Hepatocyte (in vitro differentiated cells): Measurements from ENCODE around the gene OTOP2. TPM values are rescaled to one million over a fixed set of nuclear protein-coding genes. Genes with fewer than 3 reads are reported as not detected.

Experiments
- DNase-seq: peaks from one replicate; pipeline ENCODE4 v3.0.0-alpha.2; 2016; ENCODE audit warnings: low spot score
- H2AFZ ChIP-seq: fragments of 200-600 bp; sonication (generic); 2 replicates; pipeline ENCODE4 v1.6.0; 2016; ENCODE audit warnings: antibody characterized with exemption, mild to moderate bottlenecking
- H3K27ac ChIP-seq: fragments of 200-600 bp; sonication (generic); 2 replicates; pipeline ENCODE4 v1.5.1; 2016; ENCODE audit warnings: mild to moderate bottlenecking
- H3K27me3 ChIP-seq: fragments of 200-600 bp; sonication (generic); 2 replicates; pipeline ENCODE4 v1.6.1; 2016
- H3K36me3 ChIP-seq: fragments of 200-600 bp; sonication (generic); replicated peaks from 2 replicates; pipeline ENCODE4 v1.5.1; 2016; ENCODE audit warnings: low read depth; ENCODE audit not compliant: insufficient read depth
- H3K4me1 ChIP-seq: fragments of 200-600 bp; sonication (generic); 2 replicates; pipeline ENCODE4 v1.5.1; 2016; ENCODE audit warnings: mild to moderate bottlenecking, moderate library complexity; ENCODE audit not compliant: insufficient read depth
- H3K4me2 ChIP-seq: fragments of 200-600 bp; sonication (generic); 2 replicates; pipeline ENCODE4 v1.6.0; 2016
- H3K4me3 ChIP-seq: fragments of 200-600 bp; sonication (generic); 2 replicates; pipeline ENCODE4 v1.5.1; 2016; ENCODE audit warnings: mild to moderate bottlenecking
- H3K79me2 ChIP-seq: fragments of 200-600 bp; sonication (generic); 2 replicates; pipeline ENCODE4 v1.6.0; 2017; ENCODE audit warnings: mild to moderate bottlenecking
- H3K9me2 ChIP-seq: fragments of 200-600 bp; sonication (generic); replicated peaks from 2 replicates; pipeline ENCODE4 v1.6.0; 2017; ENCODE audit warnings: mild to moderate bottlenecking; ENCODE audit not compliant: insufficient read depth
- H3K9me3 ChIP-seq: fragments of 200-600 bp; sonication (generic); 2 replicates; pipeline ENCODE4 v1.5.1; 2016; ENCODE audit warnings: low read depth, mild to moderate bottlenecking
- H4K20me1 ChIP-seq: fragments of 200-600 bp; sonication (generic); 2 replicates; pipeline ENCODE4 v1.6.0; 2016; ENCODE audit warnings: mild to moderate bottlenecking; ENCODE audit not compliant: insufficient read depth, poor library complexity, severe bottlenecking
- CTCF ChIP-seq: fragments of 200-600 bp; sonication (generic); IDR thresholded peaks from 2 replicates; pipeline ENCODE4 v1.5.1; 2016; ENCODE audit warnings: antibody characterized with exemption, mild to moderate bottlenecking; ENCODE audit not compliant: poor library complexity
- EZH2 ChIP-seq: fragments of 200-600 bp; sonication (generic); IDR thresholded peaks from 2 replicates; pipeline ENCODE4 v1.6.1; 2016; ENCODE audit warnings: antibody characterized with exemption, mild to moderate bottlenecking, borderline replicate concordance
- EZH2phosphoT487 ChIP-seq: fragments of 200-600 bp; sonication (generic); IDR thresholded peaks from one replicate; pipeline ENCODE4 v1.6.1; 2018; ENCODE audit warnings: antibody characterized with exemption, mild to moderate bottlenecking, low read depth, moderate library complexity; ENCODE audit not compliant: unreplicated experiment, severe bottlenecking
- WGBS: methylation state at CpG from one replicate; pipeline ENCODE4 v1.1.6; 2016; ENCODE audit warnings: low lambda C conversion rate; ENCODE audit errors: missing lambda C conversion rate; 5-methylcytosine and 5-hydroxymethylcytosine counted together
- polyA plus RNA-seq: library from polyadenylated mRNA; unstranded; fragments of >200 nt; fragmentation: Nextera tagmentation; extraction: Ambion mirVana; gene quantifications from 2 replicates; pipeline ENCODE4 v1.2.1, GENCODE V29; 2016
- total RNA-seq: library from RNA; depleted of rRNA; stranded (reverse); fragments of >200 nt; gene quantifications from 2 replicates; pipeline ENCODE4 v1.2.3, GENCODE V29; 2014

The OTOP2 gene
- total and polyA plus RNA-seq, 2 experiments from 2014 or later: 0.19 to 1.1 TPM

GRCh38 chr17:74975943-74976342 is 51.9 kb downstream of the OTOP2 start:
- H3K4me1 ChIP-seq: peaks cover 14% of the 10 kb centered on the region
- H3K27ac ChIP-seq: no peak overlapping the region
- H3K4me3 ChIP-seq: no peak overlapping the region
- H3K9me3 ChIP-seq: no peaks in the 10 kb centered on the region
- no peak overlapping the region for H3K4me2 ChIP-seq
- no peaks in the 10 kb centered on the region for H4K20me1 ChIP-seq
- DNase-seq: no peak
- H3K79me2 ChIP-seq: peaks cover 5% of the 10 kb centered on the region
- H2AFZ ChIP-seq: no peak overlapping the region
- H3K27me3 ChIP-seq: peaks cover 11% of the 10 kb centered on the region
- no peaks in the 10 kb centered on the region for H3K9me2 ChIP-seq
- TF ChIP-seq EZH2phosphoT487: no peak
- TF ChIP-seq EZH2: no peak
- H3K36me3 ChIP-seq: no peaks in the 10 kb centered on the region
- 86% methylated on average over 4 of the region's 4 CpGs for WGBS

- Histone ChIP-seq H3K9me2 (no peaks in the 10 kb centered on the region), H3K27me3 (peaks cover 11% of the 10 kb centered on the region), H2AFZ (no peak overlapping the region), H3K4me3 (no peak overlapping the region), H3K9me3 (no peaks in the 10 kb centered on the region), H3K4me1 (peaks cover 10% of the 10 kb centered on the region), H4K20me1 (no peaks in the 10 kb centered on the region), H3K27ac (no peak overlapping the region), H3K79me2 (no peaks in the 10 kb centered on the region), H3K36me3 (no peaks in the 10 kb centered on the region), H3K4me2 (no peak overlapping the region)
- no peak for DNase-seq
- 88% methylated on average over 3 of the region's 3 CpGs for WGBS
- TF ChIP-seq EZH2 (no peak), CTCF (no peak), EZH2phosphoT487 (no peak)
Measured at GRCh38 chr17:74977802-74978201, 53.7 kb downstream of the OTOP2 start.

GRCh38 chr17:74978240-74978639 is 54.2 kb downstream of the OTOP2 start:
- no peaks in the 10 kb centered on the region for H3K79me2 ChIP-seq
- no peak for DNase-seq
- no peak overlapping the region for H3K4me3 ChIP-seq
- H3K27ac ChIP-seq: no peak overlapping the region
- WGBS: 82% methylated on average over 3 of the region's 3 CpGs
- H3K27me3 ChIP-seq: peaks cover 7% of the 10 kb centered on the region
- H3K36me3 ChIP-seq: no peaks in the 10 kb centered on the region
- no peak overlapping the region for H2AFZ ChIP-seq
- H3K9me2 ChIP-seq: no peaks in the 10 kb centered on the region
- H3K4me2 ChIP-seq: no peak overlapping the region
- peaks cover 6% of the 10 kb centered on the region for H3K4me1 ChIP-seq
- H3K9me3 ChIP-seq: no peaks in the 10 kb centered on the region
- H4K20me1 ChIP-seq: no peaks in the 10 kb centered on the region
- no peak for TF ChIP-seq EZH2
- TF ChIP-seq EZH2phosphoT487: no peak
- no peak for TF ChIP-seq CTCF

- TF ChIP-seq EZH2 (no peak), EZH2phosphoT487 (no peak), CTCF (no peak)
- H3K9me3 ChIP-seq: no peaks in the 10 kb centered on the region
- H3K9me2 ChIP-seq: no peaks in the 10 kb centered on the region
- no peak overlapping the region for H3K27ac ChIP-seq
- H2AFZ ChIP-seq: no peak overlapping the region
- peaks cover 5% of the 10 kb centered on the region for H3K79me2 ChIP-seq
- peaks cover 2% of the 10 kb centered on the region for H3K27me3 ChIP-seq
- H3K4me1 ChIP-seq: peaks cover 6% of the 10 kb centered on the region
- 80% methylated on average over 17 of the region's 17 CpGs for WGBS
- H3K36me3 ChIP-seq: no peaks in the 10 kb centered on the region
- H4K20me1 ChIP-seq: no peaks in the 10 kb centered on the region
- DNase-seq: no peak
- no peak overlapping the region for H3K4me3 ChIP-seq
- H3K4me2 ChIP-seq: no peak overlapping the region
Measured at GRCh38 chr17:74979408-74980146, 55.5 kb downstream of the OTOP2 start.
